Activated T-cell treated with anti-CD3 and anti-CD28 coated beads, Interleukin-2, amount 50 U/mL, for 24 hours (primary cell): ENCODE data around the gene MEGF11.
"Not testable (repeated sequence)": the region's sequence is repeated elsewhere in the genome, so short reads cannot be mapped to it uniquely, and the experiment has no call there.

Source experiments
- DNase-seq: peaks from one replicate; pipeline ENCODE4 v3.0.0-alpha.2; 2020
- H3K27ac Mint-ChIP-seq: 2 replicates; pipeline ENCODE4 v1.8.0; 2020; ENCODE audit warnings: mild to moderate bottlenecking, mixed read lengths
- H3K27me3 Mint-ChIP-seq: 2 replicates; pipeline ENCODE4 v1.8.0; 2020; ENCODE audit warnings: mixed read lengths
- H3K36me3 Mint-ChIP-seq: 2 replicates; pipeline ENCODE4 v1.8.0; 2020; ENCODE audit warnings: low read depth, mixed read lengths
- H3K4me1 Mint-ChIP-seq: 2 replicates; pipeline ENCODE4 v1.8.0; 2020; ENCODE audit warnings: low read depth, mixed read lengths
- H3K4me3 Mint-ChIP-seq: 2 replicates; pipeline ENCODE4 v1.8.0; 2020; ENCODE audit warnings: mild to moderate bottlenecking, moderate library complexity, mixed read lengths
- H3K9me3 Mint-ChIP-seq: 2 replicates; pipeline ENCODE4 v1.8.0; 2020; ENCODE audit warnings: mixed read lengths

The MEGF11 gene

DNA sequence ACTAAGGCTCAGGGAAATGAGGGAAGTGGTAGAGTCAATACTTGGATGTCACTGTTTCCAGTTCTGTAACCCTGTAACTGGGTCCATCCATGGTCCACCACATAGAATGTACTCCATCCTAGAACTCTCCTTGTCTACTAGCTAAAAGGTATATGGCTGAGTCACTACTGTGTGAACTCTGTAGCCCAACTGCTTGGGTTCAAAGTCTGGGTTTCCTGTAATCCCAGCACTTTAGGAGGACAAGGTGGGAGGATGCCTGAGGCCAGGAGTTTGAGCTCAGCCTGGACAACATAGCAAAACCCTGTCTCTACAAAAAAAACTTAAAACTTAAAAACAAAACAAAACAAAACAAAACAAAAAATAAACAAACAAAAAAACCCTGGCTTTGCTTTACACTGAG lies 34.5 kb upstream of the MEGF11 start:
- Mint-ChIP-seq H3K4me1 (peaks cover 25% of the 10 kb centered on the region), H3K36me3 (peaks cover 6% of the 10 kb centered on the region), H3K27me3 (no peaks in the 10 kb centered on the region), H3K9me3 (no peaks in the 10 kb centered on the region), H3K4me3 (no peak overlapping the region), H3K27ac (no peak overlapping the region)
- no peak for DNase-seq

DNA sequence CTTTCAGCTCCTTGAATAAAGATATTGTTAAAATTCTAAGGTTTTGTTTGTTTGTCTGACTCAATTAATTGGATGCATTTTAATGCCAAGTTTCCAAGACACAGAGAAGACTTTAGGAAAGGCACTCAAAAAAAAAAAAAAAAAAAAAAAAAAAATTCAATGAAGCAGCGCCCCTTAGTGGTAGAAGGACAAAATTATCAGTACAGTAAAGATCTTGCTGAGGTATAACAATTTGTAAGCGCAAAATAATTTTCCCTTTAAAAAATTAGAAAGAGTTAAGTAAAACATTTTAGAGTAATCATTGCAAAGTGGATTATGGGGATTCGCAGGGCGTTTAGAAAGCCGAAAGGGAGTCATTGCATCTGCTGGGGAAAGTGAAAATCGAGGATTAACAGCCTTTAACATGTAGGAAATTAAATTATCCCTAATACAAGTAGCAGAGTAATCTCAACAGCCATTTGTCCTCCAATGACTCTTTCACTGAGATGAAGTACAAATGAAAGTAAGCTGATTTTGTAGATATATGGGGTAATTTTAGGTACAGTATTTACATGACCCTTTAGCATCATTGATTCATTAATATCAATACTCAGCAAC lies 34.0 kb upstream of the MEGF11 start:
- Mint-ChIP-seq H3K4me3 (no peak overlapping the region), H3K4me1 (peaks cover 23% of the 10 kb centered on the region), H3K27ac (no peak overlapping the region), H3K9me3 (no peaks in the 10 kb centered on the region), H3K27me3 (no peaks in the 10 kb centered on the region), H3K36me3 (peaks cover 2% of the 10 kb centered on the region)
- no peak for DNase-seq

DNA sequence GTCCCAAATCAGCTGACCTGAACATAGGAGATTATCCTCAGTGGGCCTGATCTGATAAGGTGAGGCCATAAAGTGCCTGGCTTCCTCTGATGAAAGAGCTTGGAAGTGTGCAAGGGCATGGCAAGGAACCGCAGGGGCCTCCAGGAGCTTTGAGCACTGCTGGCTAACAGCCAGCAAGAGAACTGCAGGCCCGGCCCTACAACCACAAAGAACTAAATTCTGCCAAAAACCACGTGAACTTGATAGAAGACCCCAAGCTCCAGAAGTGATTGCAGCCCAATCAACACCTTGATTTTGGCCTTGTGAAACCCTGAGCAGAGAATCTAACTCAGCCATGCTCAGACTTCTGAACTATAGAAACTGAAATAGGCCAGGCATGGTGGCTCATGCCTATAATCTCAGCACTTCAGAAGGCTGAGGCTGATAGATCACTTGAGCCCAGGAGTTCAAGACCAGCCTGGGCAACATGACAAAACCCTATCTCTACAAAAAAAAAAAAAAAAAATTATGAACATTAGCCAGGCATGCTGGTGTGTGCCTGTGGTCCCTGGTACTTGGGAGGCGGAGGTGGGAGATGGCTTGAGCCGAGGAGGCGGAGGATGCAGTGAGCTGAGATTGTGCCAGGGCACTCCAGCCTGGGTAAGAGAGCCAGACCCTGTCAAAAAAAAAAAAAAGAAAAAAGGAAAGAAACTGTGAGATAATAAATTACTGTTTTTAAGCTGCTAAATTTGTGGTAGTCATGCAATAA lies 32.2 kb upstream of the MEGF11 start:
- Mint-ChIP-seq H3K36me3 (no peaks in the 10 kb centered on the region), H3K27me3 (no peaks in the 10 kb centered on the region), H3K4me3 (no peak overlapping the region), H3K9me3 (no peaks in the 10 kb centered on the region), H3K4me1 (peaks cover 9% of the 10 kb centered on the region), H3K27ac (no peak overlapping the region)
- no peak for DNase-seq

DNA sequence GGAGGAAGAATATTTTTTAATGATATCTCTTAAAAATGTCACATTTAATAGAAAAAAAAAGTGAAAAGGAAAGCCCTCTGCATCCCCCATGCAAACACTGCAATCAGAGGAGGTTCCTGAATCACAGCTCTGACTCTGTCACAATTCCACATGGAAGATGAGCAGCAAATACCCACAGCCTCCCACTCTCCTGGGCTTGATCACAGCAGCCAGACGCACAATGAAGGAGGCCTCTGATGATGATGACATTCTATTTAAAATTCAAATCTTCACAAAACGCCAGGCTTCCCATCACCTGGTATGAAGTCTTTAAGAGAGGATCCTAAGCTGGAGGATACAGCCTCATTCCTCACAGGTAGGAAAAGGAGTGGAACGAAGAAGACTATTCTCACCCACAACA lies 30.7 kb upstream of the MEGF11 start:
- no peak overlapping the region for H3K27ac Mint-ChIP-seq
- H3K27me3 Mint-ChIP-seq: no peaks in the 10 kb centered on the region
- peaks cover 2% of the 10 kb centered on the region for H3K4me1 Mint-ChIP-seq
- no peak for DNase-seq
- H3K4me3 Mint-ChIP-seq: no peak overlapping the region
- H3K36me3 Mint-ChIP-seq: no peaks in the 10 kb centered on the region
- H3K9me3 Mint-ChIP-seq: no peaks in the 10 kb centered on the region

DNA sequence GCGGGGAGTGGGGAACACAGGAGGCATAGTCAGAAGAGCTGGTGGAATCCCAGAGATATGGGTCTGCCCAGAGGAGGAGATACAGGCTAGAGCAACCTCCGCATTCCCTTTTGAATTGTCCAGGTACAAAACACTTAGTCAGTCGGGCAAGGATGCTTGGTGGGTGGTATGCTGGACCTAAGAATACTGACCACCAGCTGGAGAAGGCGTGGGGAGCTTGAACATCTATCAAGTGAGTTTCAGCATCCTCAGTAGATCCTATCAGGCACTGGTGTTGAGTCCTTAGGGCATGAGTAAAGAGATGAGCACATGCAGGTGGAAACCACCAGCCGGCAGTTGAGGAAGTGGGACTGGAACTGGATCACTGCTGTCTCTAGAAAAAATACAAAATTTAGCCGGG lies 25.1 kb upstream of the MEGF11 start:
- no peaks in the 10 kb centered on the region for H3K27me3 Mint-ChIP-seq
- H3K36me3 Mint-ChIP-seq: no peaks in the 10 kb centered on the region
- H3K9me3 Mint-ChIP-seq: no peaks in the 10 kb centered on the region
- H3K4me1 Mint-ChIP-seq: no peaks in the 10 kb centered on the region
- no peak for DNase-seq
- H3K27ac Mint-ChIP-seq: no peak overlapping the region
- H3K4me3 Mint-ChIP-seq: no peak overlapping the region

DNA sequence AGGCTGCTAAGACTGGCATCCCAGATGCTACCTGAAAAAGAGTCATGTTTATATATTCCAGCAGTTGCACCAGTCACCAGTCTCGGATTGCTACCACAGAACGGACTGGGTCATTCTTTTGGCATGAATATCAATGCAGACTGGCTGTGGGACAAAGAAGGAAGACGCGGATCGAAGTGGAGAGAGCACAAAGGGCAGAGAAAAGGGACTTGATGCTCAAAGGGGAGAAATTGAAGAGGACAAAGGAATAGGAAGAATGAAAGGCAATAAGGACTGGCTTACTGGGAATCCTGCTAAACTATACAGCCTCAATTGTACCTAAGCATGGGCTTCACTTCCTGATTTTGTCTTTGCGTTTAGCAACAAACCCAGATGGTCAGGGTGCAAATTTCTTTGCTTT lies 24.5 kb upstream of the MEGF11 start:
- DNase-seq: no peak
- H3K4me1 Mint-ChIP-seq: no peaks in the 10 kb centered on the region
- H3K27me3 Mint-ChIP-seq: no peaks in the 10 kb centered on the region
- H3K27ac Mint-ChIP-seq: no peak overlapping the region
- no peak overlapping the region for H3K4me3 Mint-ChIP-seq
- H3K36me3 Mint-ChIP-seq: no peaks in the 10 kb centered on the region
- H3K9me3 Mint-ChIP-seq: no peaks in the 10 kb centered on the region

DNA sequence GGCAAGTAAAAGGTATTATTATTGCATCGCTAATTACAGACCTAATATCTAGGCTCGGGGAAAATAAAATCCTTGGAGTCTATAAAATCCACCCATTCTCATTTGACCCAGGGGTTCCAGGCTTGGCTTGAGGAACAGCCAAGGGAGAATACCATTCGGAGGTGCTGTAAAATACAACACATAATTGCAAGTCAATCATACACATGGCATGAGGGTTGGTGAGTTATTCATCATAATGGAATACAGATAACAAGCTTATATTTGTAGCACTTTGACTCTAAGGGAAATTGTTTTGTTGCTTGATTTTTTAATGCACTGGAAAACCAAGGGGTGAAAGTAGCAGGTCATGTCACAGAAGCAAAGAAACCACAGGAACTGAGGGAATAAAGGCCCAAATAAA lies 23.0 kb upstream of the MEGF11 start:
- no peak overlapping the region for H3K4me3 Mint-ChIP-seq
- no peaks in the 10 kb centered on the region for H3K36me3 Mint-ChIP-seq
- no peak for DNase-seq
- H3K4me1 Mint-ChIP-seq: no peaks in the 10 kb centered on the region
- H3K9me3 Mint-ChIP-seq: no peaks in the 10 kb centered on the region
- no peak overlapping the region for H3K27ac Mint-ChIP-seq
- H3K27me3 Mint-ChIP-seq: peaks cover 2% of the 10 kb centered on the region

DNA sequence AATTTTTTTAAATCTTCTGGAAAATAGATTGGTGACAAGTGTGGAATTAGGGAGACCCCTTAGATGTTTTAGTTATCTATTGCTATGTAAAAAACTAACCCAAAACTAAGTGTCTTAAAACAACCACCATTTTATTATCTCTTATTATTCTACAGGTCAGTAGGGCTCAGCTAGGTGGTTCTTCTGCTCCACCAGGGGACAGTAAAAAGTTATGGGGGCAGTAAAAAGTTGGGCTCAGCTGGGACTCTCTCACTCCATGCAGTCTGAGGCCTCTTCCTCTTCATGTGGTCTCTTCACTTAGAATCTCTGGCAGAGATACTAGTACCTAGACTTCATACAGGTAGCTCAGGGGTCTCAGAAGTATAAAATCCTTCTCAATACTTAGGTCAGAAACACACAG lies 21.8 kb upstream of the MEGF11 start:
- no peaks in the 10 kb centered on the region for H3K36me3 Mint-ChIP-seq
- no peak overlapping the region for H3K27ac Mint-ChIP-seq
- peaks cover 1% of the 10 kb centered on the region for H3K4me1 Mint-ChIP-seq
- H3K27me3 Mint-ChIP-seq: peaks cover 4% of the 10 kb centered on the region
- H3K4me3 Mint-ChIP-seq: no peak overlapping the region
- DNase-seq: no peak
- no peaks in the 10 kb centered on the region for H3K9me3 Mint-ChIP-seq

DNA sequence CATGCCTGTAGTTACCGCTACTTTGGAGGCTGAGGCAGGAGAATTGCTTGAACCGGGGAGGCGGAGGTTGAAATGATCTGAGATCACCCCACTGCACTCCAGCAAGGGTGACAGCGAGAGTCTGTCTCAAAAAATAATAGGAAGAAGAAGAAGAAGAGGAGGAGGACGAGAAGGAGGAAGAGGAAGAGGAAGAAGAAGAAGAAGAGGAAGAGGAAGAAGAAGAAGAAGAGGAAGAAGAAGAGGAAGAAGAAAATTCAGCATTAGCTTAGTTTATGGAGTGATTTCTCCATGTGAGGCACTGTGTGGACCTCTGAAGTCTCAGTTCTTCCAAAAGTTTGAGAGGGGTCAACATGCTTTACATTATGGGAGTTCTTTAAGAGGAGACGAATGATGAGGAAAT lies 17.4 kb upstream of the MEGF11 start:
- H3K27me3 Mint-ChIP-seq: peaks cover 24% of the 10 kb centered on the region
- no peaks in the 10 kb centered on the region for H3K36me3 Mint-ChIP-seq
- H3K4me3 Mint-ChIP-seq: no peak overlapping the region
- no peaks in the 10 kb centered on the region for H3K9me3 Mint-ChIP-seq
- no peak for DNase-seq
- H3K27ac Mint-ChIP-seq: no peak overlapping the region
- peaks cover 3% of the 10 kb centered on the region for H3K4me1 Mint-ChIP-seq

DNA sequence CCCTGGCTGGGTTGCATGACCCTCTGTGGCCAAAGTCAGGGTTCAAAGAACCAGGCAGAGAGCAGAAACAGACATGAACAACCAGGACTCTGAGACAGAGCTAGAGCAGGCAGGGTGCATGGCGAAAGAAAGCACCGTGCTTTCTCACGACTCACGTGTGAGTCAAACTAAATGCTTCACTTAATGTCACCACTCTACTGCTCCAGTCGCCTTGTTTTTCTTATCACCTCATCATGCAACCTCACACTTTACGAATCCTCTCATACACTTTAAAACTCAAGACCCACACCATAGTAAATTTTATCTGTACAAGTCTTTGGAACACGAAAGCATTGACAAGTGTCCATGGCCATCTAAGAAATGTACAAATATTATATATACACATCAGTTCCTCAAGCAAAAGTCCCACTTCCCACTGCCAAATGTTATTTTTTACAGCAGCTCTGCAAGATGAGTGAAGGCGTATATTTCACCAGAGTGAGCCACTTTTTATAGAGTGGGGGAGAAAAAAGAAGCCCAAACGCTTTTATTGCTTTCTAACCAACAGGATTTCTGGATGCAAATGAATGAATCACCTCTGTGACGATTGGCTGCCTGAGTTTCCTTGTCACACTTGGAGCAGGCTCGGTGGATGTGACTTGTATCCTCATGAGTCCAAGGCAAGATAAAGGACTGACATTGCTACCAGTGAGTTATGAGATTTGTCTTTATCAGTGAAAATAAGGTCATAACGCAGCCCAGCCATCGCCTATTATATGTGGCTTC lies 16.0 kb upstream of the MEGF11 start:
- Mint-ChIP-seq H3K9me3 (no peaks in the 10 kb centered on the region), H3K27ac (no peak overlapping the region), H3K36me3 (no peaks in the 10 kb centered on the region), H3K4me3 (no peak overlapping the region), H3K27me3 (peaks cover 29% of the 10 kb centered on the region), H3K4me1 (peaks cover 3% of the 10 kb centered on the region)
- DNase-seq: no peak

DNA sequence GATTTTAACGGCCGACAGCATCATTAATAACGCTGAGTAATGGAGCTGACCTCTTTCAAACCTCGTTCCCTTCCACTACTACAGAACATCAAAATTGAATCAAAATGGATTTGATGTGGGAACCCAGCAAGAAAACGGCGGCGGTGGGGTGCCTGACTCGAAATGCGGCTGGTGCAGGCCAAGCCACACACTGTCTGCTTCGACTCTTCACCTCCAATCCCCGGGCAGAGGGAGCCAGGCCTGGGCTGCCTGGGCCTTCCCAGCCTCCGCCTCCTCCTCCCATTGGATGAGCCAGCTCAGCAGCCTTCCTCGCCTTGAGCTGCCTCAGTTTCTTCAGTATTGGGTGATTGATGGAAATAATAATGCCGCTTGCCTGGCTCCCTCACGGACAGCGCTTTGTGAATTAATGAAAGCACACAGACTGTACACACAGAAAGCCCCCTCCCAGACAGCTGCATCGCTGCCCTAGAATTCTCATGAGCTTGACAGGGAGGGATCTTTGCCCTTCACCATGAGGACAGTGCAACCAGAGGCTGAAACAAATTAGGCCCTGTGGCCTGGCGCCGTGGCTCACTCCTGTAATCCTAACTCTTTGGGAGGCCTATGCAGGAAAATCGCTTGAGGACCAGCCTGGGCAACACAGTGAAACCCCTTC lies 11.4 kb upstream of the MEGF11 start:
- H3K4me1 Mint-ChIP-seq: peaks cover 2% of the 10 kb centered on the region

DNA sequence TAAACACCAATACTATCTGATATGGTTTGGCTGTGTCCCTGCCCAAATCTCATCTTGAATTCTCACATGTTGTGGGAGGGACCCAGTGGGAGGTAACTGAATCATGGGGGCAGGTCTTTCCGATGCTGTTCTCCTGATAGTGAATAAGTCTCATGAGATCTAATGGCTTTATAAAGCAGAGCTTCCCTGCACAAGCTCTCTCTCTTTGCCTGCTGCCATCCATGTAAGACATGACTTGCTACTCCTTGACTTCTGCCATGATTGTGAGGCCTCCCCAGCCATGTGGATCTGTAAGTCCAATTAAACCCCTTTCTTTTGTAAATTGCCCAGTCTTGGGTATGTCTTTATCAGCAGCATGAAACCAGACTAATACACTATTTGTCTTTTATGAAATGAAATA lies 9.3 kb upstream of the MEGF11 start:
- not testable (repeated sequence) for H3K27ac Mint-ChIP-seq, DNase-seq, H3K36me3 Mint-ChIP-seq, H3K4me1 Mint-ChIP-seq, H3K4me3 Mint-ChIP-seq
- Mint-ChIP-seq H3K27me3 (peaks cover 35% of the 10 kb centered on the region), H3K9me3 (peaks cover 11% of the 10 kb centered on the region)

More for the DNA sequence above, 11.4 kb upstream of the MEGF11 start:
- DNase-seq: no peak
- Mint-ChIP-seq H3K27ac (no peak overlapping the region), H3K36me3 (no peaks in the 10 kb centered on the region), H3K4me3 (no peak overlapping the region), H3K9me3 (peaks cover 11% of the 10 kb centered on the region), H3K27me3 (peaks cover 39% of the 10 kb centered on the region)

DNA sequence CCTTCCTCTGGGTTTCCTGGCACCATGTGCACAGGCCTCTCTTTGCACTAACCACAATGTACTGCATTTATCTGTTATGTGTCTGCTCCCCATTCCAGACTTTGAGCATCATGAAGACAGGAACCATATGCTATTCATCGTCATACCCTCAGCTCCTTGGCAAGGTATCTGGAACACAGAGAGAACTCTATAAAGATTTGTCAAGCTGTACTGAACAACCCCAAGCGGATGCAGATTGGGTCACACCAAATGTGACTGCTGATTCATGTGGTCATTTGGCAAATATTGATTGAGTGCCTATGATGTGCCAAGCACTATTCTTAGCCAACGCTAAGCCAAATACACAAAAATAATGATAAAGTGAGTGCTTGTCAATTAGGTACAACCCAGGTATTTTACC lies 7.5 kb upstream of the MEGF11 start:
- no peak overlapping the region for H3K27ac Mint-ChIP-seq
- no peak for DNase-seq
- no peaks in the 10 kb centered on the region for H3K4me1 Mint-ChIP-seq
- no peak overlapping the region for H3K4me3 Mint-ChIP-seq
- no peaks in the 10 kb centered on the region for H3K36me3 Mint-ChIP-seq
- H3K9me3 Mint-ChIP-seq: peaks cover 11% of the 10 kb centered on the region
- peaks cover 46% of the 10 kb centered on the region for H3K27me3 Mint-ChIP-seq

DNA sequence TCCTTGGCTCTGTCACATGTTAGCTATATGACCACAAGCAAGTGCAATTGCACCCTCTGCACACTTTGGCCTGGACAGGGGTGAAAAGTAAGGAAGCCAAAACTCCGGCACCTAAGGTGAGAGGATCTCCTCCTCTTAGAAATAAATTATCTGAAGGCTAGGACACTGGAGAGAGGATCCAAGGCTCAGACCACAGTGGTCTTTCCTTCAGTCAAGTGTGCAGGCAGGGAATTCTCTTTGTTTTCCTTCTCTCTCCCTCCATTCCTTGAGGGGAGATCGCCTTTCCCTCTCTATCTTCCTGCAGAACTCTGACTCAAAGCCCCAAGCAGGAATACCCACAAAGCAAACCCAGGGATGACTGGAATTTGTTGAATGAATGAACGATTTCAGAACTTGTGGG lies 3.1 kb upstream of the MEGF11 start:
- no peak for DNase-seq
- Mint-ChIP-seq H3K27ac (no peak overlapping the region), H3K36me3 (no peaks in the 10 kb centered on the region), H3K4me1 (peaks cover 14% of the 10 kb centered on the region), H3K4me3 (no peak overlapping the region), H3K9me3 (no peaks in the 10 kb centered on the region), H3K27me3 (peaks cover 63% of the 10 kb centered on the region)
